Measurements from ENCODE around the gene STAMBP.
"Not testable (repeated sequence)": the region's sequence is repeated elsewhere in the genome, so short reads cannot be mapped to it uniquely, and the experiment has no call there.

STAMBP gene

DNA sequence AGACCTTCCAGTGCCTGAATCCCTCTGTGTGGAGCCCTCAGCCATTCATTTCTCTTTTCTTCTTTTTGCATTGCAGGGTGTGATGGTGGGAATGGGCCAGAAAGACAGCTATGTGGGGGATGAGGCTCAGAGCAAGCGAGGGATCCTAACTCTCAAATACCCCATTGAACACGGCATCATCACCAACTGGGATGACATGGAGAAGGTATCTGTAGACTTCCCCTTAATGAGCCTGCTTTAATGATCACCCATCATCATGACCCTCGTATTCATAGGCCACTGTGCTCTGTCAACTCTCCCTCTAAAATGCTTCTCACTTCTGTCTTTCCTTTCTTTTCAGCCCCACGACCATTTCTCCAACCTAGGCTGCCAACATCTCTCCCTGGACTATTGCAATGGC lies 73.5 kb downstream of the STAMBP start:
- TF ChIP-seq, protein P1, sequence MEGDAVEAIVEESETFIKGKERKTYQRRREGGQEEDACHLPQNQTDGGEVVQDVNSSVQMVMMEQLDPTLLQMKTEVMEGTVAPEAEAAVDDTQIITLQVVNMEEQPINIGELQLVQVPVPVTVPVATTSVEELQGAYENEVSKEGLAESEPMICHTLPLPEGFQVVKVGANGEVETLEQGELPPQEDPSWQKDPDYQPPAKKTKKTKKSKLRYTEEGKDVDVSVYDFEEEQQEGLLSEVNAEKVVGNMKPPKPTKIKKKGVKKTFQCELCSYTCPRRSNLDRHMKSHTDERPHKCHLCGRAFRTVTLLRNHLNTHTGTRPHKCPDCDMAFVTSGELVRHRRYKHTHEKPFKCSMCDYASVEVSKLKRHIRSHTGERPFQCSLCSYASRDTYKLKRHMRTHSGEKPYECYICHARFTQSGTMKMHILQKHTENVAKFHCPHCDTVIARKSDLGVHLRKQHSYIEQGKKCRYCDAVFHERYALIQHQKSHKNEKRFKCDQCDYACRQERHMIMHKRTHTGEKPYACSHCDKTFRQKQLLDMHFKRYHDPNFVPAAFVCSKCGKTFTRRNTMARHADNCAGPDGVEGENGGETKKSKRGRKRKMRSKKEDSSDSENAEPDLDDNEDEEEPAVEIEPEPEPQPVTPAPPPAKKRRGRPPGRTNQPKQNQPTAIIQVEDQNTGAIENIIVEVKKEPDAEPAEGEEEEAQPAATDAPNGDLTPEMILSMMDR (IDR thresholded peaks at IDR 0.05; ENCODE audit: low read depth, low read length), result no peak
- no peak overlapping the region for H3K4me3 ChIP-seq (ENCODE audit: low read depth, low read length)

- no peak overlapping the region for H3K4me3 ChIP-seq (ENCODE audit: low read depth, low read length)
- TF ChIP-seq, protein P1 (IDR thresholded peaks at IDR 0.05; ENCODE audit: low read depth, low read length), result no peak
Measured at GRCh38 chr2:73903313-73903712, 74.6 kb downstream of the STAMBP start.

DNA sequence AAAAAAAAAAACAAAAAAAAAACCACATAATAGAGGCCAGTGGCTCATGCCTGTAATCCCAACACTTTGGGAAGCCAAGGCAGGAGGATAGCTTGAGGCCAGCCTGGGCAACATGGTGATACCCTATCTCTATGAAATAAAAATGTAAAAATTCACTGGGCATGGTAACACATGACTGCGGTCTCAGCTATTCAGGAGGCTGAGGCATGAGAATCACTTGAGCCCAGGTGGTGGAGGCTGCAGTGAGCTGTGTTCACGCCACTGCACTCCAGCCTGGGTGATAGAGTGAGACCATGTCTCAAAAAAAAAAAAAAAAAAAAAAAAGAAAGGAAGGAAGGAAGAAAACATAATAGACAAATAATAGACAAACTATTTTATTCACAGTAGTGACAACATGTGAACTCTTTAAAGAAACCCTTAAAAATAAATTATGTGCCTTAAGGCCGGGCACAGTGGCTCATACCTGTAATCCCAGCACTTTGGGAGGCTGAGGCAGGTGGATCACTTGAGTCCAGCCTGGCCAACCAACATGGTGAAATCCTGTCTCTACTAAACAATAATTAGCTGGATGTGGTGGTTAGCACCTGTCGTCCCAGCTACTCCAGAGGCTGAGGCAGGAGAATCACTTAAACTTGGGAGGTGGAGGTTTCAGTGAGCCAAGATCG lies 75.3 kb downstream of the STAMBP start:
- H3K4me3 ChIP-seq (ENCODE audit: low read depth, low read length), result not testable (repeated sequence)

DNA sequence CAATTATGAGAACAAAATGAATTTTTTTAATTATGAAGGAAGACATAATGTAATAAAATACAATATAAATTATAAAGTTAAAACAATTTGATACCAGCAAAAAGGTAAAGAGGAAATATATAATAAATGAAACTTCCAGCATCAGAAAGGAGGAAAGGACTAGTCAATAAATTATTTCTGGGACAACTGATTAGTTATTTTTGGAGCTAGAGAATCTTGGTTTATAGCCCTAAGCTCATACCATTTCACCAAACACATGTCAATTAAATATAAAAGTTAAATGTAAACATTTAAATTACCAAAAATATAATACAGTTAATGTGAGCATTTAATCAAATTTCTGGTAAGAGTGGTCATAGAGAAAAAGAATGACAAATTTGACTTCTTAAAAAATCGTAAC lies 76.2 kb downstream of the STAMBP start:
- TF ChIP-seq, protein P1 (IDR thresholded peaks at IDR 0.05; ENCODE audit: low read depth, low read length), result no peak
- no peak overlapping the region for H3K4me3 ChIP-seq (ENCODE audit: low read depth, low read length)

DNA sequence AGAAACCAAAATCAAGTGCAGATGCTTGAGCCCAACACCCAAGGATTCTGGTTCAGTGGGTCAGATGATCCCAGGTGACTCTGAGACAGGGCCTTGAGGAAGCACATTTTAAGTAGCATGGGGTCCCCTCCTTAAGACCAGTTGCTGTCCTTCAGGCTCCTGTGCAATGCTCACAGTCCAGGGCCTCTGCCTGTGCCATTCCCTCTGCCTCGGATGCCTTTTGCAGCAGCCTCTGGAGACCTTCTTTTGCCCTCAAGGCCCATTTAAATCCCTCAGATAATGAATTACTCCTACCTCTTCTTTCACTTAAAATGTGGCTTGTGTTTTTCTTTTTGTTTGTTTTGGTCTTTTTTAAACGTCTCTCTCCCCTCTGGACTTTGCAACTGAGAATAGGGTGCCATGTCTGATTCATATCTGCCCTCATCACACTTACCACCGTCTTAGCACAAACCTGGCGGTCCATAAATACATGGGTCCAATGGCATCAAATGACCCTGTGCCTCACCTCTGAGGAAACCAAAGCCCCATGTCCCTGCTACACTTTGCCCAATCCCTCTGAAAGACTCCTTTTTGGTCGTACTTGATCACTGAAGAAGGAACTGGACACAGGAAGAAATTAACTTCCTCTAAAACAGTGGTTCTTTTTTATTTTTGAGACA lies 78.2 kb downstream of the STAMBP start:
- TF ChIP-seq, protein P1 (IDR thresholded peaks at IDR 0.05; ENCODE audit: low read depth, low read length), result no peak
- no peak overlapping the region for H3K4me3 ChIP-seq (ENCODE audit: low read depth, low read length)

DNA sequence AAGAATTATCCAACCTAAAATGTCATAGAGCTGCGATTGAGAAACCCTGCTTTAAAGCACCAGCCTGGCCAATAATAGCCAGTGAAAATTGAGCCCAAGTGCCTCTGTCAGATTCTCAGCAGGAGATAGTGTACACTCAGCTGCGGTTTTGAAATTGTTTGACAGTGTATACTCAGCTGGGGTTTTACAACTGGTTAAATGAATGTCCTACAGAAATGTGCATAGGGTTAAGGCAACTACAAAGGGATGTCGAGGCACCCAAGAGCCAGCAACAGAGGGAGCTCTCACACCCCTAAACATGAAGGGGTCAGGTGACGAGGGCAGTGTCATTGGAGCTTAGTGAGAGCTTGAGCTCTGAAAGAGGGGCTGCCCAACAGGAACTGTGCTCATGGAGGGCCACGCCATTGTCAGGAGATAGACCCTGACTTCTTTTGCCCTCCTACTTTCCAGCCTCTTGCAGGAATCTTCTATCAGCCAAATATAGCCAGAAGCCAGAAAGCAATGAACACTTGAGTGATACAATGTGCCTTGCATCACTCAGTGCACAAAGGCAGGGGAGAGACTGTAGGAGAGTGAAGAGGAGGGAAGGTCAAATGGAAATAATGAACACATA lies 79.2 kb downstream of the STAMBP start:
- no peak overlapping the region for H3K4me3 ChIP-seq (ENCODE audit: low read depth, low read length)
- TF ChIP-seq, protein P1 (IDR thresholded peaks at IDR 0.05; ENCODE audit: low read depth, low read length), result no peak

DNA sequence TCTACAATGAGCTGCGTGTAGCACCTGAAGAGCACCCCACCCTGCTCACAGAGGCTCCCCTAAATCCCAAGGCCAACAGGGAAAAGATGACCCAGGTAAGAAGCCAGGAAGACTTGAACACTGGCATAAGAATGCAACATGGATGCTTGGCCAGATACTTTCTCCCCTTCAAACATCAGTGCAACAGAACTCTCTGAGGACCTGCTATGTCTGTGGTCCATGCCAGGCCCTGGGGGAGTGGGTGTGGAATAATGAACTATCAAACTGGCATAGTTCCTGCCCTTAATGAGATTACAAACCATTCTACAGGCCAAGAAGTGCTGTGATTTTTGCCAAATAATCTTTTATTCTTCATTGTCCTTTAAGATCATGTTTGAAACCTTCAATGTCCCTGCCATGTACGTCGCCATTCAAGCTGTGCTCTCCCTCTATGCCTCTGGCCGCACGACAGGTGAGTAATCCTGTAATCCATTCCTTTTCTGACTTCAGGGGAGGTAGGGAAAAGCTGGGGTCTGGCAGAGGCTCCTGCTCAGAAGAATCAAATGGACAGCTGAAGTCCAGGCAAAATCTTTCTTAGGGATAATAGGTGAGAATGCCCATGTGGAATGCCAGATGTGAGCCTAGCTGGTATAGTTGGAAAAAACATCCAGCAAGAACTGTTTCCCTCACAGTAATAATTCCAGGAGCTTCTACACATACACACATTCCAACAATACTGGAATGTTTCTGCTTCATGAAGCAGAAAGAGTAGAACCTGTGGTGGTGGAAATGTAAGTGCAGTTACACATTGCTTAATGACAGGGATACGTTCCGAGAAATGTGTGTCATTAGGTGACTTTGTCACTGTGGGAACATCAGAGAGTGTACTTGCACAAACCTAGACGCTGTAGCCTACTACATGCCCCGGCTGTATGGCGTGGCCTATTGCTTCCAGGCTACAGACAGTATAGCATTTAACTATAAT lies 80.2 kb downstream of the STAMBP start:
- H3K4me3 ChIP-seq (ENCODE audit: low read depth, low read length), result no peak overlapping the region
- TF ChIP-seq, protein P1 (IDR thresholded peaks at IDR 0.05; ENCODE audit: low read depth, low read length), result no peak
